IPS DF 19.7 (cell line): Measurements from ENCODE around the gene FCRL6.

ENCODE experiments used
- DNase-seq: peaks from one replicate; pipeline ENCODE4 v3.0.0-alpha.2; 2013; ENCODE audit warnings: low read depth, low spot score

Gene FCRL6

DNA sequence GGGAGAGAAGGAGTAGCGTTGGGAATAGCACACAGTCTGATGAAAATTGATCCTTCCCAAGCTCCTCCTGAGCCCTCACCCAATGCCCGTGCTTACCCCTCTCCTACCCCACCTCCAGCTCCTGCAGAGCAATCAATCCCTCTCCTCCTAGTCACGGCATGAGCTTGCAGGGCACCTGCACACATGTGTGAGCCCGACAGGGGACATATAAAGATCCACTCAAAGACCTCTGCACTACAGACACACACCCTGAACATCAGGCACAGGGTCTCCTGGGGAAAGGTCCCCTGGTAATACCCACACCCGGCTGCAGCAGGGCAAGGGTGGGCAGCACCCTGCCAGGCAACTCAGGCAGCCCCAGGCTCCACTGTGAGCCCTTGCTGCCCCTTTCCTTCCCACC, 59.9 kb downstream of the FCRL6 start:
- DNase-seq = no peak

DNA sequence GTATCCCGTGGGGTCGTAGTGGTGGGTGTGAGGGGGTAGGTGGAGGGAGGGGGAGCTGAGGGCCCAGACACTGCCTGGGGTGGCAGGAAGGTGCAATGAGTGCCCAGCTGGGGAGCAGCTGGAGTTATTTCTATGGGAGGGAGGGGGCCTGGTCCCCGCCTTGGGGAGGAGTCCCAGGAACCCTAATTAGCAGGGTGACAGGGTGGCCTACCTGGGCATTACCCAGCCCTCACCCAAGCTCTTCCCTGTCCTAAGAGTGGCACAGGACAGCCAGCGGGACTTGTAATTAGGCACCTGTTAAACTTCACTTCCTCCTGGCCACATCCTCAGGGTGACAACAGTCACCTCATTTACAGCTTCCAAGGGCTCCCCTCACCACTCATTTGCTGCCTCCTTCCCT, 60.4 kb downstream of the FCRL6 start, which contains the start of gene VSIG8:
TSS of gene VSIG8 (minus strand) at position 101 of the 400 bp plus-strand sequence. CDS start 136 bp downstream, outside the sequence.
- no peak for DNase-seq

- DNase-seq = no peak
Observed at GRCh38 chr1:159864262-159864661, 62.1 kb downstream of the FCRL6 start.
